Measurements from ENCODE around the gene ANXA2.

The ANXA2 gene

DNA sequence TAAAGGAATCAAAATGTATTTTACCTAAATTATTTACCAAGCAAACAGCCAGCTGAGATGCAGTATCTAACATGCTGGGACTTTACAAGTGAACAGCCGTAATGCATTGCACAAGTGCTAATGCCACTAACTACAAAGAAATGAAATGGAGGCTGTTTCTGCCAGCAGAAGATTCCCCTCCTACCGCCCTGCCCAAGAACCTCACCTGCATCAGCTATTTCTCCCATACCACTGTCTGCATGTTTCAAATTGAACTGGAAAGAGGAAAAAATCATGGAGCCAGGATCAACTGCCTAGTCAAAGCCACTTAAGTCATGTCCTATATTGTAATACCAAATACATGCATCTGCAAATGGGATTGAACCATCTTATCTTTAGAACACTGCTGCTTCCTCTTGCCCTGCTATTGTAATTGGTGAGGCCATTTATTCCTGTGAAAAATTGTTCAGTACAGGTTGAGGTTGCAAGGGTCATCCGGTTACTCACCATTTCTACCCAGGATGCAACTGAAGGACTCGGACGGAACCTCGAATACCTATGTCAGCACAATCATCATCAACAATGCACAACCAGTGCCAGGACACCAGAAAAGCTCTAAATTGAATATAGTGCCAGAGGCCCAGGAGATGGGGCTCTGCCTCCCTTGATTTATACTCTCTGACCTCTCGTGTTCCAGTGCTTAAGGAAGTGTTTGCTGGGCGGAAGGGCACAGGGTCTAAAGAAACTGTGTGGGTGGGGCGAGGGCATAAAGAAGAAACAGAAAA lies 27.5 kb downstream of the ANXA2 start:
- no peak overlapping the region for H2BK15ac ChIP-seq (replicated peaks; ENCODE audit: low read depth)
- H3K18ac ChIP-seq (ENCODE audit: low read length), result no peak overlapping the region
- H3K9ac ChIP-seq (ENCODE audit: low read length), result no peak overlapping the region
- no CpG with 5 or more reads among the region's 9 CpGs for WGBS (ENCODE audit: extremely low coverage, insufficient coverage, low lambda C conversion rate)
- no peak for DNase-seq
- no peaks in the 10 kb centered on the region for H3K4me1 ChIP-seq (ENCODE audit: control insufficient read depth, low read depth, low read length)
- H3K36me3 ChIP-seq (ENCODE audit: control insufficient read depth, insufficient read depth, low read length), result peaks cover 6% of the 10 kb centered on the region
- peaks cover 2% of the 10 kb centered on the region for H3K79me2 ChIP-seq (ENCODE audit: control insufficient read depth, insufficient read depth, low read length)
- H3K23ac ChIP-seq (ENCODE audit: low read length), result no peak overlapping the region
- H3K4ac ChIP-seq (ENCODE audit: low read depth, low read length), result no peak overlapping the region
- H3K56ac ChIP-seq (ENCODE audit: low read length), result no peak overlapping the region
- no peak overlapping the region for H4K5ac ChIP-seq (ENCODE audit: low read length)
- H3K4me2 ChIP-seq (ENCODE audit: low read length), result no peak overlapping the region
- no peak overlapping the region for H3K4me3 ChIP-seq (ENCODE audit: low read length)
- H4K8ac ChIP-seq (ENCODE audit: low read depth, low read length), result no peak overlapping the region
- no peak overlapping the region for H2BK5ac ChIP-seq (ENCODE audit: low read length)
- H2BK120ac ChIP-seq (ENCODE audit: low read depth, low read length), result no peak overlapping the region
- peaks cover 15% of the 10 kb centered on the region for H3K79me1 ChIP-seq (ENCODE audit: low read length)
- H2AK5ac ChIP-seq (ENCODE audit: low read length), result no peak overlapping the region
- H3K27ac ChIP-seq (ENCODE audit: low read depth, low read length), result no peak overlapping the region
- H3K27me3 ChIP-seq (ENCODE audit: insufficient read depth, low read length, poor library complexity), result no peaks in the 10 kb centered on the region

DNA sequence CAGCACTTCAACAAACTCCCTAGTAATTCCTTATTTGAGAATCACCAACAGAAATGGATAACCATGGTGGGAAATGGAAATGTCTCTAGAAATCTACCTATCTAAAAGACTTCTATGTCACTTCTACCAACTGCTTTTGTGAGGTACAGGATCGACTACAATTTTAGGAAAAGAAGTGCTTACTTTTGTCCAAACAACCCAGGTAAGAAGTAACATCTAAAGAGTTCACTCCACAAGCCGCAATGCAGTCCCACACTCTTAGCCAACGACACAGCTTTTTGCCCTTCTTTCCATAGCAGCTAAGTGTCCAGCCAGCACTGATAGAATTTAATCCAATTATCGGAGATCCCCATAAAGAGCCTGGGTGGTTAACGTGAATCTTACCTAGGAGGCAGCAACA lies 28.1 kb downstream of the ANXA2 start:
- Histone ChIP-seq H3K36me3 (ENCODE audit: control insufficient read depth, insufficient read depth, low read length) (peaks cover 6% of the 10 kb centered on the region), H3K4ac (ENCODE audit: low read depth, low read length) (no peak overlapping the region), H3K79me2 (ENCODE audit: control insufficient read depth, insufficient read depth, low read length) (peaks cover 2% of the 10 kb centered on the region), H4K8ac (ENCODE audit: low read depth, low read length) (no peak overlapping the region), H3K18ac (ENCODE audit: low read length) (no peak overlapping the region), H2BK5ac (ENCODE audit: low read length) (no peak overlapping the region), H3K27me3 (ENCODE audit: insufficient read depth, low read length, poor library complexity) (no peaks in the 10 kb centered on the region), H3K79me1 (ENCODE audit: low read length) (peaks cover 15% of the 10 kb centered on the region), H3K23ac (ENCODE audit: low read length) (no peak overlapping the region), H3K9ac (ENCODE audit: low read length) (no peak overlapping the region), H4K5ac (ENCODE audit: low read length) (no peak overlapping the region), H3K56ac (ENCODE audit: low read length) (no peak overlapping the region), H3K4me2 (ENCODE audit: low read length) (no peak overlapping the region), H2AK5ac (ENCODE audit: low read length) (no peak overlapping the region), H3K4me3 (ENCODE audit: low read length) (no peak overlapping the region), H2BK15ac (replicated peaks; ENCODE audit: low read depth) (no peak overlapping the region), H3K27ac (ENCODE audit: low read depth, low read length) (no peak overlapping the region), H2BK120ac (ENCODE audit: low read depth, low read length) (no peak overlapping the region), H3K4me1 (ENCODE audit: control insufficient read depth, low read depth, low read length) (no peaks in the 10 kb centered on the region)
- WGBS (ENCODE audit: extremely low coverage, insufficient coverage, low lambda C conversion rate), result no CpG with 5 or more reads among the region's 5 CpGs
- no peak for DNase-seq

DNA sequence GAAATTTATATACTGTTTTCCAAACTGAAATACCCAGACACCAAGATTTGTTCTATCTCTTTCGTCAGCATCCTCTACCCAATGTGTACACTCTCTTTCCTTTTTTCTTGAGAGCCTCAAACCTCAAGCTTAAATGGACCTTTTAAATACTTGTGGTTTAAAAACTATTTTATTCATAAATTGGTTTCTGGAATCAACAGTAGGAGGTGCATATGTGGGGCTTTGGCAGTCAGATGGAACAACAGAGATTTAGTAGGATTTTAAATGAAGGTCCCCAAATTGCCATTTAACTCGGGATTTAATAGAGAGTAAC lies 33.2 kb downstream of the ANXA2 start:
- Histone ChIP-seq H2AK5ac (ENCODE audit: low read length) (no peak overlapping the region), H3K56ac (ENCODE audit: low read length) (no peak overlapping the region), H3K18ac (ENCODE audit: low read length) (no peak overlapping the region), H3K9ac (ENCODE audit: low read length) (no peak overlapping the region), H3K79me1 (ENCODE audit: low read length) (peaks cover 4% of the 10 kb centered on the region), H4K5ac (ENCODE audit: low read length) (no peak overlapping the region), H2BK120ac (ENCODE audit: low read depth, low read length) (no peak overlapping the region), H2BK5ac (ENCODE audit: low read length) (no peak overlapping the region), H3K4me3 (ENCODE audit: low read length) (no peak overlapping the region), H4K8ac (ENCODE audit: low read depth, low read length) (no peak overlapping the region), H3K27me3 (ENCODE audit: insufficient read depth, low read length, poor library complexity) (no peaks in the 10 kb centered on the region), H3K4me1 (ENCODE audit: control insufficient read depth, low read depth, low read length) (no peaks in the 10 kb centered on the region), H3K79me2 (ENCODE audit: control insufficient read depth, insufficient read depth, low read length) (no peaks in the 10 kb centered on the region), H3K36me3 (ENCODE audit: control insufficient read depth, insufficient read depth, low read length) (peaks cover 10% of the 10 kb centered on the region), H3K23ac (ENCODE audit: low read length) (no peak overlapping the region), H3K4ac (ENCODE audit: low read depth, low read length) (no peak overlapping the region), H3K4me2 (ENCODE audit: low read length) (no peak overlapping the region), H3K27ac (ENCODE audit: low read depth, low read length) (no peak overlapping the region), H2BK15ac (replicated peaks; ENCODE audit: low read depth) (no peak overlapping the region)
- no peak for DNase-seq
- WGBS (ENCODE audit: extremely low coverage, insufficient coverage, low lambda C conversion rate), result no CpG with 5 or more reads among the region's 2 CpGs

DNA sequence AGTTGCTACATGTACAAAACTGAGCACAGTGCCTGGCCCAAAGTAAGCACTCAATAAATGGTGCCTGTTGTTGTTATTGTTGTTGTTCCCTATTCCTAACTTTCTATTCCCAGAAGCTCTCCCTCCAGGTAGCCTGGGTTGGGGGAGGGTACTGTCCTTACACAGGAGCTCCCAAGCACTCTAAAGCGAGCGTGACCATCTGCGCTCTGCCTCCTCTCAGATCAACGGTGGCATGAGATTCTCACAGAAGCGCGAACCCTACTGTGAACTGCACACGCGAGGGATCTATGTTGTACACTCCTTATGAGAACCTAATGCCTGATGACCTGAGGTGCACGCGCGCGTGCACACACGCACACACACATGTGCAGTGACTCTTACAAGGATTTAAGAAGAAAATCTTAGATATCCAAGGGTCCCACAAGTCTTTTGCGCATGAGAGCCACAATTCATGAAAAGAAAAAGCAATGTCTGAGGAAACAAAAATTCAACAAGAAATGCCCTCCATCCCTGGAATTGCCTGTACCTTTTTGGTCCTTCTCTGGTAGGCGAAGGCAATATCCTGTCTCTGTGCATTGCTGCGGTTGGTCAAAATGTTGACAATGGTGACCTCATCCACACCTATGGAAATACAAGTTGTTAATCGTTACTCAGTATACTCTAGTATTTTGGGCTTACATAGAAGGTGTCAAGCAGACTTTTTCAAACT lies 33.7 kb downstream of the ANXA2 start:
- H3K4me3 ChIP-seq (ENCODE audit: low read length), result no peak overlapping the region
- H3K4ac ChIP-seq (ENCODE audit: low read depth, low read length), result no peak overlapping the region
- H3K4me2 ChIP-seq (ENCODE audit: low read length), result no peak overlapping the region
- no peak for DNase-seq
- H3K4me1 ChIP-seq (ENCODE audit: control insufficient read depth, low read depth, low read length), result no peaks in the 10 kb centered on the region
- H3K27ac ChIP-seq (ENCODE audit: low read depth, low read length), result no peak overlapping the region
- H3K79me1 ChIP-seq (ENCODE audit: low read length), result peaks cover 8% of the 10 kb centered on the region
- H3K27me3 ChIP-seq (ENCODE audit: insufficient read depth, low read length, poor library complexity), result no peaks in the 10 kb centered on the region
- no peak overlapping the region for H4K5ac ChIP-seq (ENCODE audit: low read length)
- H3K56ac ChIP-seq (ENCODE audit: low read length), result no peak overlapping the region
- H2AK5ac ChIP-seq (ENCODE audit: low read length), result no peak overlapping the region
- peaks cover 14% of the 10 kb centered on the region for H3K36me3 ChIP-seq (ENCODE audit: control insufficient read depth, insufficient read depth, low read length)
- no peak overlapping the region for H2BK120ac ChIP-seq (ENCODE audit: low read depth, low read length)
- H3K79me2 ChIP-seq (ENCODE audit: control insufficient read depth, insufficient read depth, low read length), result no peaks in the 10 kb centered on the region
- H2BK15ac ChIP-seq (replicated peaks; ENCODE audit: low read depth), result no peak overlapping the region
- no peak overlapping the region for H3K18ac ChIP-seq (ENCODE audit: low read length)
- H2BK5ac ChIP-seq (ENCODE audit: low read length), result no peak overlapping the region
- no CpG with 5 or more reads among the region's 17 CpGs for WGBS (ENCODE audit: extremely low coverage, insufficient coverage, low lambda C conversion rate)
- H4K8ac ChIP-seq (ENCODE audit: low read depth, low read length), result no peak overlapping the region
- H3K23ac ChIP-seq (ENCODE audit: low read length), result no peak overlapping the region
- no peak overlapping the region for H3K9ac ChIP-seq (ENCODE audit: low read length)

DNA sequence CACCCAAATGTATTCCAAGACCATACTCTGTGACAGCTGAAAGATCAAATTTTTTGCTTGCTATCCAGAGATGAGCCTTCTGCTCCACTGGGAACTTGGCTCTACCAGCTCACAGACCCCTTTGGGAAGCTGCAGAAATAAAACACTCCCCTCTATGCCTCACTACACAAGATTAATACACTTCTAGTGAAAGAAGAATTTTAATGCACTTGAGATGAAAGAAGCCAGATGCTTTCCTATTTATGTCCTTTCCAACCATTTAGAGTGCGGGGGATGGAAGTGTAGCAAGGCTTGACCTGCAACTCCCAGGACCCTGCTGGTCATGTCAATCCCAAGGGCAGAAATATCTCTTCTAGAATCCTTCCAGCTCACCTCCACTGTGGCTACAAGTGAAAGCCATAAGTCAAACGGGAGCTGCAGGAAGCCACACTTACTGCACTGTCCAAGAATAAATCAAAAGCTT lies 34.7 kb downstream of the ANXA2 start:
- no peak overlapping the region for H3K56ac ChIP-seq (ENCODE audit: low read length)
- peaks cover 8% of the 10 kb centered on the region for H3K79me1 ChIP-seq (ENCODE audit: low read length)
- H3K9ac ChIP-seq (ENCODE audit: low read length), result no peak overlapping the region
- H4K8ac ChIP-seq (ENCODE audit: low read depth, low read length), result no peak overlapping the region
- no peak overlapping the region for H3K4me2 ChIP-seq (ENCODE audit: low read length)
- no peak for DNase-seq
- H3K4ac ChIP-seq (ENCODE audit: low read depth, low read length), result no peak overlapping the region
- no peak overlapping the region for H3K4me3 ChIP-seq (ENCODE audit: low read length)
- H2AK5ac ChIP-seq (ENCODE audit: low read length), result no peak overlapping the region
- no peak overlapping the region for H4K5ac ChIP-seq (ENCODE audit: low read length)
- no peaks in the 10 kb centered on the region for H3K79me2 ChIP-seq (ENCODE audit: control insufficient read depth, insufficient read depth, low read length)
- WGBS (ENCODE audit: extremely low coverage, insufficient coverage, low lambda C conversion rate), result no CpG with 5 or more reads among the region's 2 CpGs
- H3K23ac ChIP-seq (ENCODE audit: low read length), result no peak overlapping the region
- H3K27ac ChIP-seq (ENCODE audit: low read depth, low read length), result no peak overlapping the region
- H2BK15ac ChIP-seq (replicated peaks; ENCODE audit: low read depth), result no peak overlapping the region
- no peak overlapping the region for H3K18ac ChIP-seq (ENCODE audit: low read length)
- peaks cover 14% of the 10 kb centered on the region for H3K36me3 ChIP-seq (ENCODE audit: control insufficient read depth, insufficient read depth, low read length)
- no peaks in the 10 kb centered on the region for H3K27me3 ChIP-seq (ENCODE audit: insufficient read depth, low read length, poor library complexity)
- H2BK120ac ChIP-seq (ENCODE audit: low read depth, low read length), result no peak overlapping the region
- no peaks in the 10 kb centered on the region for H3K4me1 ChIP-seq (ENCODE audit: control insufficient read depth, low read depth, low read length)
- H2BK5ac ChIP-seq (ENCODE audit: low read length), result no peak overlapping the region

Data from mesendoderm (in vitro differentiated cells).